HG03139 (cell line): ENCODE data around the gene S1PR1.

Source experiments
- ATAC-seq: cut with Tn5 transposase; IDR thresholded peaks from one replicate; pipeline ENCODE4 v1.9.1; 2021; ENCODE audit not compliant: unreplicated experiment

Gene S1PR1

GRCh38 chr1:101245246-101245927, 8.6 kb downstream of the S1PR1 start:
- no peak for ATAC-seq

GRCh38 chr1:101247404-101248287, 10.8 kb downstream of the S1PR1 start:
- ATAC-seq = peak; percentile 90

GRCh38 chr1:101250222-101250621, 13.4 kb downstream of the S1PR1 start:
- ATAC-seq = no peak

- ATAC-seq = no peak
Observed at GRCh38 chr1:101250656-101251272, 13.9 kb downstream of the S1PR1 start.

- ATAC-seq = no peak
Observed at GRCh38 chr1:101251504-101251903, 14.7 kb downstream of the S1PR1 start.

GRCh38 chr1:101253976-101254674, 17.3 kb downstream of the S1PR1 start:
- no peak for ATAC-seq

GRCh38 chr1:101257500-101258325, 20.9 kb downstream of the S1PR1 start:
- ATAC-seq = peak; percentile 79

GRCh38 chr1:101259744-101260148, 22.9 kb downstream of the S1PR1 start:
- no peak for ATAC-seq

GRCh38 chr1:101260556-101261350, 23.9 kb downstream of the S1PR1 start:
- ATAC-seq = no peak

GRCh38 chr1:101261623-101262022, 24.8 kb downstream of the S1PR1 start:
- no peak for ATAC-seq

GRCh38 chr1:101262060-101262459, 25.2 kb downstream of the S1PR1 start:
- no peak for ATAC-seq

- no peak for ATAC-seq
Observed at GRCh38 chr1:101262630-101263348, 26.0 kb downstream of the S1PR1 start.

- ATAC-seq = no peak
Observed at GRCh38 chr1:101264697-101265096, 27.9 kb downstream of the S1PR1 start.

GRCh38 chr1:101265684-101266083, 28.9 kb downstream of the S1PR1 start:
- ATAC-seq = no peak

GRCh38 chr1:101267082-101267481, 30.3 kb downstream of the S1PR1 start:
- ATAC-seq = no peak

- ATAC-seq = no peak
Observed at GRCh38 chr1:101268893-101269292, 32.1 kb downstream of the S1PR1 start.

GRCh38 chr1:101275672-101276071, 38.9 kb downstream of the S1PR1 start:
- no peak for ATAC-seq

- ATAC-seq = no peak
Observed at GRCh38 chr1:101276818-101277217, 40.0 kb downstream of the S1PR1 start.

- no peak for ATAC-seq
Observed at GRCh38 chr1:101278238-101278637, 41.4 kb downstream of the S1PR1 start.
